ENCODE measurements around the gene RRP15.

RRP15 gene

DNA sequence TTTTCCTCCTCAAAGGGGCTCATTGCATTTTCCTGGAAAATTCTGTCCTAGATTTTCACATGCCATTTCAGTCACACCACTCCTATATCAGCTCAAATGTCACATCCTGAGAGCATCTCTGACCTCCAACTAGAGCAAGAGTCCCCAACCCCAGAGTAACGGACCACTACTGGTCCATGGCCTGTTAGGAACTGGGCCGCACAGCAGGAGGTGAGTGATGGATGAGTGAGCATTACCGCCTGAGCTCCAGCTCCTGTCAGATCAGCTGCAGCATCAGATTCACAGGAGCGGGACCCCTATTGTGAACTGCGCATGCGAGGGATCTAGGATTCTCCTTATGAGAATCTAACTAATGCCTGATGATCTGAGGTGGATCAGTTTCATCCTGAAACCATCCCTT lies 12.7 kb upstream of the RRP15 start:
- no peak for TF ChIP-seq TAF1 (IDR thresholded peaks at IDR 0.05; ENCODE audit: borderline replicate concordance, insufficient read depth, low read length)
- no peak for TF ChIP-seq POLR2AphosphoS5 (IDR thresholded peaks at IDR 0.05; ENCODE audit: low read depth, low read length)
- no peak for TF ChIP-seq SIN3A (IDR thresholded peaks at IDR 0.05; ENCODE audit: borderline replicate concordance, insufficient read depth, low read length)
- TF ChIP-seq FOXP2 (optimal IDR thresholded peaks at IDR 0.05; ENCODE audit: borderline replicate concordance, extremely low read depth, extremely low read length, insufficient read depth), result no peak
- TF ChIP-seq, protein P1, sequence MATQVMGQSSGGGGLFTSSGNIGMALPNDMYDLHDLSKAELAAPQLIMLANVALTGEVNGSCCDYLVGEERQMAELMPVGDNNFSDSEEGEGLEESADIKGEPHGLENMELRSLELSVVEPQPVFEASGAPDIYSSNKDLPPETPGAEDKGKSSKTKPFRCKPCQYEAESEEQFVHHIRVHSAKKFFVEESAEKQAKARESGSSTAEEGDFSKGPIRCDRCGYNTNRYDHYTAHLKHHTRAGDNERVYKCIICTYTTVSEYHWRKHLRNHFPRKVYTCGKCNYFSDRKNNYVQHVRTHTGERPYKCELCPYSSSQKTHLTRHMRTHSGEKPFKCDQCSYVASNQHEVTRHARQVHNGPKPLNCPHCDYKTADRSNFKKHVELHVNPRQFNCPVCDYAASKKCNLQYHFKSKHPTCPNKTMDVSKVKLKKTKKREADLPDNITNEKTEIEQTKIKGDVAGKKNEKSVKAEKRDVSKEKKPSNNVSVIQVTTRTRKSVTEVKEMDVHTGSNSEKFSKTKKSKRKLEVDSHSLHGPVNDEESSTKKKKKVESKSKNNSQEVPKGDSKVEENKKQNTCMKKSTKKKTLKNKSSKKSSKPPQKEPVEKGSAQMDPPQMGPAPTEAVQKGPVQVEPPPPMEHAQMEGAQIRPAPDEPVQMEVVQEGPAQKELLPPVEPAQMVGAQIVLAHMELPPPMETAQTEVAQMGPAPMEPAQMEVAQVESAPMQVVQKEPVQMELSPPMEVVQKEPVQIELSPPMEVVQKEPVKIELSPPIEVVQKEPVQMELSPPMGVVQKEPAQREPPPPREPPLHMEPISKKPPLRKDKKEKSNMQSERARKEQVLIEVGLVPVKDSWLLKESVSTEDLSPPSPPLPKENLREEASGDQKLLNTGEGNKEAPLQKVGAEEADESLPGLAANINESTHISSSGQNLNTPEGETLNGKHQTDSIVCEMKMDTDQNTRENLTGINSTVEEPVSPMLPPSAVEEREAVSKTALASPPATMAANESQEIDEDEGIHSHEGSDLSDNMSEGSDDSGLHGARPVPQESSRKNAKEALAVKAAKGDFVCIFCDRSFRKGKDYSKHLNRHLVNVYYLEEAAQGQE (IDR thresholded peaks at IDR 0.05; ENCODE audit: insufficient read depth in 1 of 2, low read depth in 2 of 2, low read length in 2 of 2), result no peak

GRCh38 chr1:218273762-218274479 lies 11.2 kb upstream of the RRP15 start:
- TF ChIP-seq FOXP2 (optimal IDR thresholded peaks at IDR 0.05; ENCODE audit: borderline replicate concordance, extremely low read depth, extremely low read length, insufficient read depth) (no peak), TAF1 (IDR thresholded peaks at IDR 0.05; ENCODE audit: borderline replicate concordance, insufficient read depth, low read length) (no peak), POLR2AphosphoS5 (IDR thresholded peaks at IDR 0.05; ENCODE audit: low read depth, low read length) (no peak), SIN3A (IDR thresholded peaks at IDR 0.05; ENCODE audit: borderline replicate concordance, insufficient read depth, low read length) (no peak)
- TF ChIP-seq, protein P1 (IDR thresholded peaks at IDR 0.05; ENCODE audit: insufficient read depth in 1 of 2, low read depth in 2 of 2, low read length in 2 of 2), result no peak

DNA sequence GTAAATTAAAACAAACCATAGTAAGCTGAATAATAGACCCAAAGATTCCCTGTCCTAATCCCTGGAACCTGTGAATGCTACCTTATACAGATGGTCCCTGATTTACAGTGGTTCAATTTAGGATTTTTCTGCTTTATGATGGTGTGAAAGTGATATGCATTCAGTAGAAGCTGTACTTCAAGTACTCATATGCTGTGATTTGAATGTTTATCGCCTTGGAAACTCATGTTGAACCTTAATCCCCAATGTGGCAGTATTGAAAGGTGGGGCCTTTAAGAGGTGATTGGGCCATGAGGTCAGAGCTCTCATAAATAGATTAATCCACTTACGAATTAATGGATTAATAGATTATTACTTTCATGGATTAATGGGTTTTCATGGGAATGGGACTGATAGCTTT lies 10.6 kb upstream of the RRP15 start:
- TF ChIP-seq SIN3A (IDR thresholded peaks at IDR 0.05; ENCODE audit: borderline replicate concordance, insufficient read depth, low read length), result no peak
- TF ChIP-seq POLR2AphosphoS5 (IDR thresholded peaks at IDR 0.05; ENCODE audit: low read depth, low read length), result no peak
- no peak for TF ChIP-seq TAF1 (IDR thresholded peaks at IDR 0.05; ENCODE audit: borderline replicate concordance, insufficient read depth, low read length)

GRCh38 chr1:218275823-218276222 lies 9.3 kb upstream of the RRP15 start:
- TF ChIP-seq POLR2AphosphoS5 (IDR thresholded peaks at IDR 0.05; ENCODE audit: low read depth, low read length) (no peak), FOXP2 (optimal IDR thresholded peaks at IDR 0.05; ENCODE audit: borderline replicate concordance, extremely low read depth, extremely low read length, insufficient read depth) (no peak), SIN3A (IDR thresholded peaks at IDR 0.05; ENCODE audit: borderline replicate concordance, insufficient read depth, low read length) (no peak), TAF1 (IDR thresholded peaks at IDR 0.05; ENCODE audit: borderline replicate concordance, insufficient read depth, low read length) (no peak)
- TF ChIP-seq, protein P1 (IDR thresholded peaks at IDR 0.05; ENCODE audit: insufficient read depth in 1 of 2, low read depth in 2 of 2, low read length in 2 of 2), result no peak

- TF ChIP-seq, protein P1 (IDR thresholded peaks at IDR 0.05; ENCODE audit: insufficient read depth in 1 of 2, low read depth in 2 of 2, low read length in 2 of 2), result no peak
- no peak for TF ChIP-seq TAF1 (IDR thresholded peaks at IDR 0.05; ENCODE audit: borderline replicate concordance, insufficient read depth, low read length)
- no peak for TF ChIP-seq POLR2AphosphoS5 (IDR thresholded peaks at IDR 0.05; ENCODE audit: low read depth, low read length)
- no peak for TF ChIP-seq SIN3A (IDR thresholded peaks at IDR 0.05; ENCODE audit: borderline replicate concordance, insufficient read depth, low read length)
- TF ChIP-seq FOXP2 (optimal IDR thresholded peaks at IDR 0.05; ENCODE audit: borderline replicate concordance, extremely low read depth, extremely low read length, insufficient read depth), result no peak
These were observed 3.8 kb upstream of the RRP15 start for GRCh38 chr1:218281285-218281684.

Data from PFSK-1 (cell line).